Measurements from ENCODE around the gene RSU1.

- TF ChIP-seq CTCF (optimal IDR thresholded peaks at IDR 0.05 in 1 of 3, IDR thresholded peaks at IDR 0.05 in 1 of 3, conservative IDR thresholded peaks at IDR 0.05 in 1 of 3; ENCODE audit: extremely low read depth in 1 of 3, insufficient read depth in 2 of 3, low read length in 3 of 3): no peak
- no peak for TF ChIP-seq EZH2 (IDR thresholded peaks at IDR 0.05; ENCODE audit: low read length)
Measured at GRCh38 chr10:16745061-16745460, 72.2 kb downstream of the RSU1 start.
